Breast epithelium (tissue), 3 donors: ENCODE measurements around the gene DUSP22.

Experiments used
- CTCF ChIP-seq, 3 donors: fragments of 450-650 bp; IDR thresholded peaks; one replicate each; pipeline ENCODE4 v1.5.1; 2016 to 2017; ENCODE audit warnings: antibody characterized with exemption in 3 of 3, mild to moderate bottlenecking in 3 of 3, moderate library complexity in 3 of 3
- POLR2A ChIP-seq: fragments of 450-650 bp; IDR thresholded peaks from one replicate; pipeline ENCODE4 v1.6.1; 2016; ENCODE audit warnings: antibody characterized with exemption, mild to moderate bottlenecking, moderate library complexity
- POLR2AphosphoS5 ChIP-seq, 3 donors: sonication (generic); formaldehyde crosslinking; IDR thresholded peaks; one replicate each; pipeline ENCODE4 v1.6.1; 2017; ENCODE audit warnings: antibody characterized with exemption in 3 of 3

GRCh38 chr6:328136-328670 lies 35.9 kb downstream of the DUSP22 start:
- TF ChIP-seq POLR2AphosphoS5 (IDR thresholded peaks at IDR 0.05) (no peak), POLR2A (no peak), CTCF (IDR thresholded peaks at IDR 0.05) (no peak)
